GM12878 (cell line): ENCODE results near the gene R3HDM2. TPM values are rescaled to one million over a fixed set of nuclear protein-coding genes. Genes with fewer than 3 reads are reported as not detected.

Experiments
- BACH1 ChIP-seq: fragments of 450-650 bp; IDR thresholded peaks from 2 replicates; pipeline ENCODE4 v1.6.1; 2017; ENCODE audit warnings: mild to moderate bottlenecking, borderline replicate concordance
- CHD2 ChIP-seq: IDR thresholded peaks from 2 replicates; pipeline ENCODE4 v1.6.1; 2011; ENCODE audit warnings: low read depth, low read length, improper control_type of control experiment, borderline replicate concordance
- CHD4 ChIP-seq: fragments of 200-600 bp; sonication (generic); IDR thresholded peaks from 2 replicates; pipeline ENCODE4 v1.6.1; 2016; ENCODE audit warnings: mild to moderate bottlenecking
- CREM ChIP-seq: IDR thresholded peaks from 2 replicates; pipeline ENCODE4 v1.6.1; 2014; ENCODE audit warnings: antibody characterized with exemption, low read depth
- EGR1 ChIP-seq, 2 experiments: IDR thresholded peaks; 1 replicate in 1 of 2; 2 replicates in 1 of 2; pipeline ENCODE4 v1.6.1; 2011 to 2012; ENCODE audit warnings: low read depth in 2 of 2, low read length in 2 of 2, borderline replicate concordance in 1 of 2, mild to moderate bottlenecking in 1 of 2, moderate library complexity in 1 of 2
- ESRRA ChIP-seq: IDR thresholded peaks from 2 replicates; pipeline ENCODE4 v1.6.1; 2012; ENCODE audit warnings: mild to moderate bottlenecking, low read length, improper control_type of control experiment
- HDAC6 ChIP-seq: fragments of 200-600 bp; sonication (generic); IDR thresholded peaks from one replicate; pipeline ENCODE4 v1.8.0; 2017; ENCODE audit warnings: antibody characterized with exemption; ENCODE audit not compliant: unreplicated experiment
- HDGF ChIP-seq: fragments of 450-650 bp; IDR thresholded peaks from 2 replicates; pipeline ENCODE4 v1.6.1; 2016; ENCODE audit warnings: antibody characterized with exemption
- NFXL1 ChIP-seq: fragments of 450-650 bp; IDR thresholded peaks from 2 replicates; pipeline ENCODE4 v1.6.1; 2017; ENCODE audit warnings: antibody characterized with exemption, mild to moderate bottlenecking, borderline replicate concordance
- NFYA ChIP-seq: IDR thresholded peaks from 2 replicates; pipeline ENCODE4 v1.6.1; 2011; ENCODE audit warnings: low read depth, mild to moderate bottlenecking, low read length, improper control_type of control experiment, borderline replicate concordance
- PAX8 ChIP-seq: fragments of 450-650 bp; IDR thresholded peaks from 2 replicates; pipeline ENCODE4 v1.6.1; 2017; ENCODE audit warnings: mild to moderate bottlenecking, moderate library complexity
- RFX5 ChIP-seq: IDR thresholded peaks from 2 replicates; pipeline ENCODE4 v1.6.1; 2011; ENCODE audit warnings: low read depth, low read length, improper control_type of control experiment
- SMAD5 ChIP-seq: IDR thresholded peaks from 2 replicates; pipeline ENCODE4 v1.6.1; 2016; ENCODE audit warnings: antibody characterized with exemption, low read depth
- SP1 ChIP-seq: IDR thresholded peaks from one replicate; pipeline ENCODE4 v1.6.1; 2011; ENCODE audit warnings: low read depth, low read length
- SREBF1 ChIP-seq: IDR thresholded peaks from 2 replicates; pipeline ENCODE4 v1.6.1; 2012; ENCODE audit warnings: mild to moderate bottlenecking, low read length
- TAF1 ChIP-seq: IDR thresholded peaks from 2 replicates; pipeline ENCODE4 v1.6.1; 2011; ENCODE audit warnings: mild to moderate bottlenecking, low read depth, low read length, borderline replicate concordance
- WRNIP1 ChIP-seq: IDR thresholded peaks from 2 replicates; pipeline ENCODE4 v1.6.1; 2011; ENCODE audit warnings: low read depth, low read length, improper control_type of control experiment, borderline replicate concordance
- ZNF384 ChIP-seq: IDR thresholded peaks from 2 replicates; pipeline ENCODE4 v1.6.1; 2012; ENCODE audit warnings: low read depth, mild to moderate bottlenecking, low read length, improper control_type of control experiment, borderline replicate concordance
- polyA plus RNA-seq, 11 experiments: library from polyadenylated mRNA; depleted of rRNA in 4 of 11; unstranded in 6 of 11; stranded (reverse) in 5 of 11; fragments of >200 nt; fragmentation: Nextera tagmentation in 4 of 11; fragmentation: Illumina TruSeq in 1 of 11; extraction: Ambion mirVana in 4 of 11; extraction: Trizol in 1 of 11; gene quantifications; 1 replicate in 1 of 11; 2 replicates in 10 of 11; pipeline versions ENCODE4 v1.2.1 to v1.2.3, GENCODE V29; 2011 to 2016; ENCODE audit warnings: inconsistent platforms in 2 of 11, missing spikeins in 2 of 11, low read depth in 1 of 11
- total RNA-seq, 4 experiments: library from RNA; depleted of rRNA in 3 of 4; stranded (reverse); fragments of >200 nt in 3 of 4; fragmentation: Illumina TruSeq in 1 of 4; extraction: Trizol in 1 of 4; gene quantifications; 2 replicates each; pipeline versions ENCODE4 v1.2.1 to v1.2.3, GENCODE V29; 2013 to 2021
- TF ChIP-seq, protein P1 (sequence below): IDR thresholded peaks from 2 replicates; pipeline ENCODE4 v1.6.1; 2011; ENCODE audit warnings: low read depth, mild to moderate bottlenecking, low read length, moderate library complexity, borderline replicate concordance; ENCODE audit errors: extremely low read depth
- TF ChIP-seq, protein P2 (sequence below): IDR thresholded peaks from 2 replicates; pipeline ENCODE4 v1.6.1; 2012; ENCODE audit warnings: low read depth, low read length, improper control_type of control experiment
- TF ChIP-seq, protein P3 (sequence below): fragments of 450-650 bp; IDR thresholded peaks from 2 replicates; pipeline ENCODE4 v1.6.1; 2018; ENCODE audit warnings: mild to moderate bottlenecking, low read depth, moderate library complexity; ENCODE audit not compliant: partially characterized antibody
- TF ChIP-seq, protein P4 (sequence below): fragments of 150-350 bp; IDR thresholded peaks from 2 replicates; pipeline ENCODE4 v1.6.1; 2014; ENCODE audit warnings: mild to moderate bottlenecking, low read depth, low read length
- TF ChIP-seq, protein P5 (sequence below): fragments of 450-650 bp; conservative IDR thresholded peaks from 2 replicates; pipeline ENCODE4 v1.6.1; 2017; ENCODE audit warnings: mild to moderate bottlenecking, moderate library complexity

The R3HDM2 gene
- total and polyA plus RNA-seq, 10 of the 15 experiments (the other 5 are each of a cell fraction or from before 2014, with no cell fraction given) = 4.6 to 26.1 (median 11.2) TPM

DNA sequence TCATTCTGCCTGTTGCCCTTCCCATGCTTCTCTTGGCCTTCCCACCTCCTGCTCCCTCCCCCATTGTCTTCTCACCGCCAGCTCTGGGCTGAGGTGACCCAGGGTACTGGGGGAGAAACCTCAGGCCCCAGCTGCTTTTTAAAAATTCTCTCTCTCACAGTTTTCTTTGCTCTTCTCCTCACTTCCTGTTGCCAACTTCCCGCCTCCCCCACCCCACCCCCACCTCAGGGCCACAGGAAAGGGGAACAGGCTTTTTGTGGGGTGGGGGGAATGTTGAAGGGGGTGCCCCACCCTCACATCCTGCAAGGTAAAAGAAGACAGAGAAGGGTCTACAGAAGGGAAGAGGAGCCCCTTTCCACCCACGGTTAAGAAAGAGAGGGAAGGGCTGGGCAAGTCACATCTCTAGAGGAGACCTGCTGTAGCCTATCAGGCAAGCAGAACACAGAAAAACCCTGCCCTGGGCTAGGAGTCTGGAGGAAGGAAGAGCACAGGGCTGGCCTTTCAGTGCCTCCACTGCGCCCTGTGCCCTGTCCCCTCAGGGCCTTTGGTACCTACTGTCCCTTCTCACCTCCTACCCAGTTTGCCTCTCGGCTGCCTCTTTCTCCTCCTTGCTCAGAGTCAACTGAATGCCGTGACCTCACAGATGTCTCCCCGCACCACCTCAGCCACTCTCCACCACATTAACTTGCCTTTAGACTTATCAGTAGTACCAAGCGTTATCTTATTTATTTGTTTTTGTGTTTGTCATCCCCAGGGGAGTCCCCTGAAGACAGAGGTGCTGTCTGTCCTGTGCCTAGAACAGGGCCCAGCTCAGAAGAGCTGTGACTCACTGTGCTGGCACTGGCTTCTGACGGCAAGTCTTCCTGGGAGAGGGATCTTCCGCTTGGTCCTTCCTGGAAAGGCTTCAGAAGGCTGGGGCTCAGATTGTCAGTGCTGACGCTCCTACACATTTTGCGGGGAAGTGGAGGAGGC is 47.2 kb upstream of the R3HDM2 start (continued):
- TF ChIP-seq, protein P1, sequence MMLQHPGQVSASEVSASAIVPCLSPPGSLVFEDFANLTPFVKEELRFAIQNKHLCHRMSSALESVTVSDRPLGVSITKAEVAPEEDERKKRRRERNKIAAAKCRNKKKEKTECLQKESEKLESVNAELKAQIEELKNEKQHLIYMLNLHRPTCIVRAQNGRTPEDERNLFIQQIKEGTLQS = no peak
- TF ChIP-seq BACH1 = 0 out of 2 replicates have a peak, but pooled peaks have one; percentile 29
- TF ChIP-seq, protein P2, sequence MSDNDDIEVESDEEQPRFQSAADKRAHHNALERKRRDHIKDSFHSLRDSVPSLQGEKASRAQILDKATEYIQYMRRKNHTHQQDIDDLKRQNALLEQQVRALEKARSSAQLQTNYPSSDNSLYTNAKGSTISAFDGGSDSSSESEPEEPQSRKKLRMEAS = no peak
- TF ChIP-seq SP1 = no peak
- TF ChIP-seq, protein P3, sequence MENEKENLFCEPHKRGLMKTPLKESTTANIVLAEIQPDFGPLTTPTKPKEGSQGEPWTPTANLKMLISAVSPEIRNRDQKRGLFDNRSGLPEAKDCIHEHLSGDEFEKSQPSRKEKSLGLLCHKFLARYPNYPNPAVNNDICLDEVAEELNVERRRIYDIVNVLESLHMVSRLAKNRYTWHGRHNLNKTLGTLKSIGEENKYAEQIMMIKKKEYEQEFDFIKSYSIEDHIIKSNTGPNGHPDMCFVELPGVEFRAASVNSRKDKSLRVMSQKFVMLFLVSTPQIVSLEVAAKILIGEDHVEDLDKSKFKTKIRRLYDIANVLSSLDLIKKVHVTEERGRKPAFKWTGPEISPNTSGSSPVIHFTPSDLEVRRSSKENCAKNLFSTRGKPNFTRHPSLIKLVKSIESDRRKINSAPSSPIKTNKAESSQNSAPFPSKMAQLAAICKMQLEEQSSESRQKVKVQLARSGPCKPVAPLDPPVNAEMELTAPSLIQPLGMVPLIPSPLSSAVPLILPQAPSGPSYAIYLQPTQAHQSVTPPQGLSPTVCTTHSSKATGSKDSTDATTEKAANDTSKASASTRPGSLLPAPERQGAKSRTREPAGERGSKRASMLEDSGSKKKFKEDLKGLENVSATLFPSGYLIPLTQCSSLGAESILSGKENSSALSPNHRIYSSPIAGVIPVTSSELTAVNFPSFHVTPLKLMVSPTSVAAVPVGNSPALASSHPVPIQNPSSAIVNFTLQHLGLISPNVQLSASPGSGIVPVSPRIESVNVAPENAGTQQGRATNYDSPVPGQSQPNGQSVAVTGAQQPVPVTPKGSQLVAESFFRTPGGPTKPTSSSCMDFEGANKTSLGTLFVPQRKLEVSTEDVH = no peak
- TF ChIP-seq SMAD5 = no peak
- no peak for TF ChIP-seq TAF1
- TF ChIP-seq NFYA = no peak
- no peak for TF ChIP-seq NFXL1
- TF ChIP-seq HDAC6 = no peak
- 0 out of 2 replicates have a peak, but pooled peaks have one; percentile 48 for TF ChIP-seq WRNIP1
- peak; percentile 23; the same call in 1 of the 2 replicates for TF ChIP-seq CHD2
- TF ChIP-seq EGR1 (IDR thresholded peaks at IDR 0.05; ENCODE audit: borderline replicate concordance in 1 of 2, low read depth in 2 of 2, low read length in 2 of 2) = 0 out of 3 replicates have a peak, but pooled peaks of 1 of the 2 experiments have one; percentile 37
- TF ChIP-seq SREBF1 = no peak
- TF ChIP-seq CHD4 = no peak
- TF ChIP-seq HDGF = peak; percentile 62; the same call in 1 of the 2 replicates
- no peak for TF ChIP-seq CREM
- no peak for TF ChIP-seq ESRRA
- no peak for TF ChIP-seq PAX8
- TF ChIP-seq RFX5 = no peak
- TF ChIP-seq, protein P4, sequence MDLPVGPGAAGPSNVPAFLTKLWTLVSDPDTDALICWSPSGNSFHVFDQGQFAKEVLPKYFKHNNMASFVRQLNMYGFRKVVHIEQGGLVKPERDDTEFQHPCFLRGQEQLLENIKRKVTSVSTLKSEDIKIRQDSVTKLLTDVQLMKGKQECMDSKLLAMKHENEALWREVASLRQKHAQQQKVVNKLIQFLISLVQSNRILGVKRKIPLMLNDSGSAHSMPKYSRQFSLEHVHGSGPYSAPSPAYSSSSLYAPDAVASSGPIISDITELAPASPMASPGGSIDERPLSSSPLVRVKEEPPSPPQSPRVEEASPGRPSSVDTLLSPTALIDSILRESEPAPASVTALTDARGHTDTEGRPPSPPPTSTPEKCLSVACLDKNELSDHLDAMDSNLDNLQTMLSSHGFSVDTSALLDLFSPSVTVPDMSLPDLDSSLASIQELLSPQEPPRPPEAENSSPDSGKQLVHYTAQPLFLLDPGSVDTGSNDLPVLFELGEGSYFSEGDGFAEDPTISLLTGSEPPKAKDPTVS = no peak
- TF ChIP-seq, protein P5, sequence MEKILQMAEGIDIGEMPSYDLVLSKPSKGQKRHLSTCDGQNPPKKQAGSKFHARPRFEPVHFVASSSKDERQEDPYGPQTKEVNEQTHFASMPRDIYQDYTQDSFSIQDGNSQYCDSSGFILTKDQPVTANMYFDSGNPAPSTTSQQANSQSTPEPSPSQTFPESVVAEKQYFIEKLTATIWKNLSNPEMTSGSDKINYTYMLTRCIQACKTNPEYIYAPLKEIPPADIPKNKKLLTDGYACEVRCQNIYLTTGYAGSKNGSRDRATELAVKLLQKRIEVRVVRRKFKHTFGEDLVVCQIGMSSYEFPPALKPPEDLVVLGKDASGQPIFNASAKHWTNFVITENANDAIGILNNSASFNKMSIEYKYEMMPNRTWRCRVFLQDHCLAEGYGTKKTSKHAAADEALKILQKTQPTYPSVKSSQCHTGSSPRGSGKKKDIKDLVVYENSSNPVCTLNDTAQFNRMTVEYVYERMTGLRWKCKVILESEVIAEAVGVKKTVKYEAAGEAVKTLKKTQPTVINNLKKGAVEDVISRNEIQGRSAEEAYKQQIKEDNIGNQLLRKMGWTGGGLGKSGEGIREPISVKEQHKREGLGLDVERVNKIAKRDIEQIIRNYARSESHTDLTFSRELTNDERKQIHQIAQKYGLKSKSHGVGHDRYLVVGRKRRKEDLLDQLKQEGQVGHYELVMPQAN = no peak
- TF ChIP-seq ZNF384 = no peak
